NCI-H2081 (cell line): Measurements from ENCODE around the gene PSRC1.

Experiments used
- DNase-seq, 2 experiments: peaks; one replicate each; lab custom pipeline; 2025; lab: John Stamatoyannopoulos, UW

PSRC1 gene

GRCh38 chr1:109258481-109259466 is 24.2 kb downstream of the PSRC1 start:
- DNase-seq = no peak

GRCh38 chr1:109257682-109258421 is 25.1 kb downstream of the PSRC1 start:
- DNase-seq = no peak

GRCh38 chr1:109256971-109257681 is 25.8 kb downstream of the PSRC1 start:
- DNase-seq = no peak

GRCh38 chr1:109256085-109256484 is 26.9 kb downstream of the PSRC1 start:
- no peak for DNase-seq

- DNase-seq = no peak
Measured at GRCh38 chr1:109255678-109256077, 27.3 kb downstream of the PSRC1 start.

GRCh38 chr1:109255097-109255651 is 27.8 kb downstream of the PSRC1 start:
- DNase-seq = no peak

- DNase-seq = no peak
Measured at GRCh38 chr1:109254621-109255096, 28.3 kb downstream of the PSRC1 start.

GRCh38 chr1:109253803-109254620 is 28.9 kb downstream of the PSRC1 start:
- DNase-seq = no peak

GRCh38 chr1:109252893-109253802 is 29.8 kb downstream of the PSRC1 start:
- DNase-seq = peak in 1 of 2 experiments; percentile 1

- no peak for DNase-seq
Measured at GRCh38 chr1:109252167-109252892, 30.6 kb downstream of the PSRC1 start.

- DNase-seq = no peak
Measured at GRCh38 chr1:109251277-109252166, 31.4 kb downstream of the PSRC1 start.

- no peak for DNase-seq
Measured at GRCh38 chr1:109250454-109251276, 32.3 kb downstream of the PSRC1 start.

- no peak for DNase-seq
Measured at GRCh38 chr1:109249654-109250401, 33.1 kb downstream of the PSRC1 start.

- peak; percentile 43 to 69 for DNase-seq
Measured at GRCh38 chr1:109248797-109249629, 33.9 kb downstream of the PSRC1 start, which contains the start of gene CELSR2. Gene CELSR2 (plus strand): TSS chr1:109249539. CDS start chr1:109250080, 541 bp downstream.

GRCh38 chr1:109248444-109248796 is 34.5 kb downstream of the PSRC1 start:
- no peak for DNase-seq
